Urothelium cell line (cell line): ENCODE results near the gene TENM3.
"Not testable (repeated sequence)": the region's sequence is repeated elsewhere in the genome, so short reads cannot be mapped to it uniquely, and the experiment has no call there.

ENCODE experiments used
- DNase-seq: peaks from one replicate; pipeline ENCODE4 v3.0.0; 2011; ENCODE audit warnings: low spot score, mixed read lengths
- FAIRE-seq: peaks from 2 replicates; lab custom pipeline; 2011; peaks lifted over from hg19 to GRCh38; lab: Jason Lieb, UNC

The TENM3 gene

GRCh38 chr4:182243204-182243603, at the start of gene TENM3:
TENM3 (plus strand) TSS chr4:182243402; CDS start chr4:182324021, 80,619 bp downstream.
- FAIRE-seq, DNase-seq: not testable (repeated sequence)

- FAIRE-seq (no peak), DNase-seq (no peak)
These were observed 48.9 kb upstream of the TENM3 start for GRCh38 chr4:182194091-182194824.

GRCh38 chr4:182197611-182198010, 45.6 kb upstream of the TENM3 start:
- no peak for FAIRE-seq

GRCh38 chr4:182201871-182202270, 41.3 kb upstream of the TENM3 start:
- FAIRE-seq (no peak), DNase-seq (no peak)

More at GRCh38 chr4:182197611-182198010, 45.6 kb upstream of the TENM3 start:
- DNase-seq = no peak

- FAIRE-seq = no peak
- no peak for DNase-seq
These were observed 40.6 kb upstream of the TENM3 start for GRCh38 chr4:182202650-182203049.

GRCh38 chr4:182203872-182204411, 39.3 kb upstream of the TENM3 start:
- no peak for DNase-seq
- FAIRE-seq = no peak

GRCh38 chr4:182205306-182205705, 37.9 kb upstream of the TENM3 start:
- no peak for FAIRE-seq

GRCh38 chr4:182206266-182206665, 36.9 kb upstream of the TENM3 start:
- DNase-seq (no peak), FAIRE-seq (no peak)

More at GRCh38 chr4:182205306-182205705, 37.9 kb upstream of the TENM3 start:
- DNase-seq = no peak

GRCh38 chr4:182206916-182207315, 36.3 kb upstream of the TENM3 start:
- FAIRE-seq (no peak), DNase-seq (no peak)

- DNase-seq (peak; percentile 58), FAIRE-seq (no peak)
These were observed 35.3 kb upstream of the TENM3 start for GRCh38 chr4:182207830-182208396.

GRCh38 chr4:182208526-182209050, 34.6 kb upstream of the TENM3 start:
- FAIRE-seq (no peak), DNase-seq (no peak)

- DNase-seq (no peak), FAIRE-seq (no peak)
These were observed 30.9 kb upstream of the TENM3 start for GRCh38 chr4:182212211-182212761.

GRCh38 chr4:182213004-182213403, 30.2 kb upstream of the TENM3 start:
- DNase-seq (no peak), FAIRE-seq (no peak)

- no peak for FAIRE-seq
- no peak for DNase-seq
These were observed 28.1 kb upstream of the TENM3 start for GRCh38 chr4:182215148-182215547.

- DNase-seq = no peak
- FAIRE-seq = no peak
These were observed 27.2 kb upstream of the TENM3 start for GRCh38 chr4:182216005-182216404.

- DNase-seq (no peak), FAIRE-seq (no peak)
These were observed 23.7 kb upstream of the TENM3 start for GRCh38 chr4:182219411-182220056.

GRCh38 chr4:182221987-182222386, 21.2 kb upstream of the TENM3 start:
- no peak for FAIRE-seq
- no peak for DNase-seq

GRCh38 chr4:182222766-182223165, 20.4 kb upstream of the TENM3 start:
- FAIRE-seq (no peak), DNase-seq (no peak)

GRCh38 chr4:182223708-182224107, 19.5 kb upstream of the TENM3 start:
- FAIRE-seq (no peak), DNase-seq (no peak)

GRCh38 chr4:182224192-182224850, 18.9 kb upstream of the TENM3 start:
- FAIRE-seq (no peak), DNase-seq (no peak)
